Measurements from ENCODE around the gene CHRNB4.

CHRNB4 gene

GRCh38 chr15:78630886-78631633 lies 9.9 kb downstream of the CHRNB4 start:
- no peak for DNase-seq

DNA sequence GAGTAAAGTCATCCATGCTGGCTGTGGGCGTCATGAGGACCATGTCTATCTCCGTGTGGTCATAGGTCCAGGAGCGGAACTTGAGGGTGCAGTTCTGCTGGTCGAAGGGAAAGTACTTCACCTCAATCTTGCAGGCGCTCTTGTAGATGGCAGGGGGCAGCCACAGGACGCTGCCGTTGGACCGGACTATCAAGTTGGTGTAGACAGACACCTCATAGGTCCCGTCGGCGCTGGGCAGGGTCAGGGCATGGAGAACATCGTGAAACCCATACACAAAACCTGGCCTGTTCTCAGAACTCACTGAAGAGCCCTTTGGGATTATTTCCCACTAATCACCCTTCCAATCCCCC lies 11.3 kb downstream of the CHRNB4 start:
- DNase-seq = no peak

- DNase-seq = no peak
These were observed 11.8 kb downstream of the CHRNB4 start for GRCh38 chr15:78629031-78629715.

DNA sequence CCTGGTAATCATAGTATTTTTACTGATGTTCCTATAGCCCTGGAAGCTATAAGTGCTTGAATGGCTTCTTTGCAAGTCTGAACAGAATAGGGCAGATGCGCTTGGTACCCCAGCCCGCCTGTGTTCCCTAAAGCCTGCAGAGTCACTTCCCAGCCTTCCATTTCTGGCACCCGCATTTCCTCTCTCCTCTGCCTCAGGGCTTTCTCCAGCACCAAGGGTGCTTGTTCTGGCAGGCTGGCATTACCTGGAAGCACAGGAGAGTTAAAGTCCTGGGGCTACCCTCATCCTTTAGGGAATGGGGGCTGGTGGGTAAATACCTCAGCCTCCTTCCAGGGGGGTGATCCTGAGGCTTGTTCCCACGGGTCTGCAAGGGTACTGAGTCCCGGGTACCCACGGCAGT lies 12.8 kb downstream of the CHRNB4 start:
- DNase-seq = no peak

- DNase-seq = no peak
These were observed 13.7 kb downstream of the CHRNB4 start for GRCh38 chr15:78627348-78627747.

- DNase-seq = no peak
These were observed 14.5 kb downstream of the CHRNB4 start for GRCh38 chr15:78626381-78626995.

DNA sequence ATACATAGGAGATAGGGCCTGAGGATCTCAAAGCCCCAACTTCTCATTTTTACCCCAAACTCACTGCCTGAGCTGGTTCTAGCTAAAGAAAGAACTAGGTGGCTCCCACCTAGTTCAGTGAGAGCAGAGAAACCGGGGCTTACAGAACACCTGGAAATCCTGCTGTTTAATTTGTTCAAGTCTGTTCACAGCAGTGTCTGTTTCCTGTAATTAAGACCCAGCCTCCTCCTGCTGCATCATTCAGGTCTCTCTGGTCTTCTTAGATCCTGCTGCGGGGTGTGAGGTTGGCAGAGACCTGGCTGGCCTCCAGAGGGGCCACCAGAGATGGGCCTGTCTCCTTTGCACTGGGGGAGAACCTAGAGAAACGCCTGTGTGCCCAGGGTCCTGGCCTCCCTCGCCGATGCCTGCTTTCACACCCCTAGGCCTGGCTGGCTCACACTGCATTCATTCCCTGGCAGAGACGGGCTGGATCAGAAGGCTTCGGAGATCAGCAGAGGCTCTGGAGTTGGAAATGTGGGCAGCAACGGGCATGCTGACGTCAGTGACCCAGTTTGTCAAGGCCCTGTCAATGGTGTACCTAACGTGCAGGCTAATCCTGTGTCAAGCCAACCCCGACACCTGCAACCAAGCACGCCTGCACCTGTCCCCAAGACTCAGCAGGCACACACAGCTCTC lies 15.3 kb downstream of the CHRNB4 start:
- no peak for DNase-seq

- no peak for DNase-seq
These were observed 16.1 kb downstream of the CHRNB4 start for GRCh38 chr15:78624651-78625590.

- no peak for DNase-seq
These were observed 17.1 kb downstream of the CHRNB4 start for GRCh38 chr15:78623786-78624497.

GRCh38 chr15:78621810-78622402 lies 19.1 kb downstream of the CHRNB4 start:
- DNase-seq = no peak

GRCh38 chr15:78620527-78621421 lies 20.2 kb downstream of the CHRNB4 start, which contains the start of gene CHRNA3:
Gene CHRNA3 (minus strand): TSS chr15:78620996. CDS start chr15:78620794, 202 bp downstream.
- no peak for DNase-seq

GRCh38 chr15:78620021-78620526 lies 20.9 kb downstream of the CHRNB4 start:
- DNase-seq = no peak

DNA sequence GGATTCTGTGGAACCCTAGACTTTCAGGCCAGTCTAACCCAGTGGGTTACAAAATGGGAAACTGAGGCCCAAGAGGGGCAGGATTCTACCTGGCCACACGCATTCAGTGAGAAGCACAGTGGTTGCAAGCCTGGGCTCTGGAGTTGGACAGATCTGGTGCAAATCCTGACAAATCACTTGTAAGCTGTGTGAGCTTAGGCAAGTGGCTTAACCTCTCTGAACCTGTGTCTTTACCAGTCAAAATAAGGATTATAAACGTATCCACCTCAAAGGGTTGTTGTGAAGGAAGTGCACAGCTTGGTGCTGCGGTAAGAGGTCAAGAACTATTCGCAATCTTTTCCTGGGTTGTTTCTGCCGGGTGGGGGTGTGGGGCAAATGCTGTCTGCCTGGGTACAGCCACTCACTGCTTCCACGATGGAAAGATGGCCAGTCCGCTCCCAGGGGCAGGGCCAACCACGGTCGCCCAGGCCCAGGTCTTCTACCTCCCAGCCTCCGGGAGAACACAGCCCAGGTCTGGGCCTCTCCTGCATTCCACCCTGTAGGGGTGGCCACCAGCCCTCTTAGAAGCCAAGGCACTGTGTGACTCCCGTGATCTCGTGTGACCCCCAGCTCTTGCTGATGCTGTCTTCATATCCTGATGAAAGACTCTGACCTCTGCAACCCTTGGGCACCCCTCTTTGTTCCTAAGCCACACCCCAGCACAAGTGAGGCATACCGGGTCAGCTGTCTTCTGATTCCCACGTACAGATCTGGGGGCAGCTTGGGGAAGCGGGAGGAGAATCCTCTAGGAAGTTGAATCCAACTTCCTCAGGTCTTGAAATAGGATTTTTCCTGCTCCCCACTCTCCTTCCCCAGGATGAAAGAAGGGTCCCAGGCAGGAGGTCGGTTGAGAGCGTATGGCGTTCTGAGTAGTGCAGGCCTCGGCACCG lies 21.7 kb downstream of the CHRNB4 start:
- DNase-seq = no peak

GRCh38 chr15:78618490-78618934 lies 22.5 kb downstream of the CHRNB4 start:
- DNase-seq = peak; percentile 59

DNA sequence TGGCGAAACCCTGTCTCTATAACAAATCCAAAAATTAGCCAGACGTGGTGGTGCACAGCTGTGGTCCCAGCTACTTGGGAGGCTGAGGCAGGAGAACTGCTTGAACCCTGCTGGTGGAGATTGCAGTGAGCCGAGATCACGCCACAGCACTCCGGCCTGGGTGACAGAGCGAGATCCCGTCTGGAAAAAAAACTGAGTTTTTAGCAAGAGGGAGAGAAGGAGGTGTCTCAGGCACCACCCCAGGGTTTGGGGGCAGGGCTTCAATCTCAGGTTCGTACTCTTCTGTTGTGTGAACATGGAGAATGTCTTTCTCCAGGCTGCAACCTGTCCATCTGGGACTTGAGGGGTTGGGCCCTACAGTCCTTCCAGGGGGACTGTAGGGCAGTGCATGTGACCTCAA lies 22.9 kb downstream of the CHRNB4 start:
- no peak for DNase-seq

GRCh38 chr15:78617516-78617915 lies 23.5 kb downstream of the CHRNB4 start:
- no peak for DNase-seq

DNA sequence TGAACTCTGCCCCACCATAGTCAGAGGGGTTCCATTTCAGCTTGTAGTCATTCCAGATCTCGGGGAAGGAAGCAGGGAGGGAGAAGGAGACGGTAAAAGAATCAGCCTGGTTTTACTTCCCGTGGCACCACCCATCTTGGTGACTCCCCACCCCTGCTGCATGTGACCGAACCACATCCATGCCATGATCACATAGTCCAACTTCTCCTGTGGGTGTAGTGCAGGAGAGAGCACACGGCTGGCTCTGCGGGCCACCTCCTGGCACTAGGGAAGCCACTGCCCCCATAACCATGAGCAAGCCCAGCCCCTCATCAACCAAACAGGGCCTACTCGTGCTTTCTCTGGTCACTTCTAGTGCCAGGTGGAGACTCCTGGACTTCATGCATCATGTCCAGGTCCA lies 23.9 kb downstream of the CHRNB4 start:
- no peak for DNase-seq

GRCh38 chr15:78616506-78616905 lies 24.5 kb downstream of the CHRNB4 start:
- DNase-seq = no peak

DNA sequence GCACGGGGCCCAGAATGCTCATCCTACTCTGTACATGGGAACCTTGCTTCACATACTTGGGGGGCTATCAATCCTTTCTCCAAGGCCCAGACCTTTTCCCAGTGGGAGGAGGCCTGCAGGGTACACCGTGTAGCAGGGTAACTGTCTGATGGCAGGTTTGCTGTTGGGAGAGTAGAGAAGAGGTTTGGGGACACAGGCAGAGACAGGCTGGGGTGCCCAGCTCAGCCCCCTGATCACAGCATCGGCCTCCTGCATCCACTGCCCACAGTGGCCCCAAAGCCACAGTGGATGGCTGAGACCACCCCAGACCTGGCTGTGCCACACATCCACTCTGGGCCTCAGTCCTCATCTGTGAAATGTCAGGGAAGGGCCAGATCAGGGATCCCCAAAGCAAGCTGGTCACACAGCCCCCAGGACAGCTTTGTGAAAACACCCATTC lies 25.8 kb downstream of the CHRNB4 start:
- DNase-seq = no peak
